ENCODE data around the gene SERGEF. TPM values are rescaled to one million over a fixed set of nuclear protein-coding genes. Genes with fewer than 3 reads are reported as not detected.

Gene SERGEF
- total and polyA plus RNA-seq, 10 of the 15 experiments (the other 5 are each of a cell fraction or from before 2014, with no cell fraction given): 14.6 to 27.8 (median 22.4) TPM

DNA sequence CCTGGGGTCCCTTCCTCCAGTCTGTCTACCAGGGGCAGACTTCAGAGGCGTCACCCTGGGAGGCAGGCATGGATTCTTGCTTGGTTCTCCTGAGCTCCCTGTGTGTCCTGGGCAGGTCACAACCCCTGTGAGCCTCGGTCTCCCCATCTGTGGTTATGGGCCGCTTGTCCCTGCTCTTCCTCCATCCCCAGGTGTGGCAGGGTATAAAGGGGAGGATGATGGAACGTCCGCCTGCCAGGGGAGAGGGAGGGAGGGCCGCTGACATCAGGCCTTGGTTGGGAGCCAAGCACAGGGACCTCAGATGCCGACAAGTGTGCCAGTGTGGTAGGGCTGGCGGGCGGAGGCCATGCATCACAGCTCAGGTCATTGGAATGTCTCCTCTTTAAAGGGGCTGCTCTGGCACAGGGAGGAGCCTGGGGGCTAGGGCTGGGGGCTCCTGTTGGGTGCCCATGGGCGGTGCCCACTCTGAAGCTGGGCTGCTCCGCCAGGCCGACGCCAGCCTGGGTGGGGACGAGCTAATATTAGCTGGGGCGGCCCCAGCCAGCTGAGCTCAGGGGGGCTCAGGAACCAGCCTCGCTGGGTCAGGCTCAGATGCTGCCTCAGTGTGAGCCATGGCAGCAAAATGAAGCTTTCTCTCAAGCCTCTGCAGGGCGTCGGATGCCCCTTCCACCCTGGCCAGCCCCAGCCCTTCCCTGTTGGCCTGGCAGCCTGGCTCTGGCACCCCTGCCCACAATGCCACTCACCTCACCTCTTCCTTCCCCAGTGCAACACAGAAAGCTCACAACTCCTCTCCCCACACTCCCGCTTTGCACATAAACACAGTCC is 265.5 kb downstream of the SERGEF start:
- no TSS peak for BruUV-seq (replicated peaks)
- no peak overlapping the region for H2AFZ ChIP-seq (ENCODE audit: control insufficient read depth, low read depth, low read length)
- ATAC-seq (no peak), DNase-seq (ENCODE audit: low read depth, low spot score) (no peak), FAIRE-seq (no peak)
- H3K4me3 ChIP-seq: no peak overlapping the region
- H3K79me2 ChIP-seq (ENCODE audit: control insufficient read depth, insufficient read depth, low read length): no peaks in the 10 kb centered on the region
- H3K9ac ChIP-seq (ENCODE audit: control insufficient read depth, insufficient read depth, low read length): no peak overlapping the region
- H3K36me3 ChIP-seq (ENCODE audit: control insufficient read depth in 2 of 2, insufficient read depth in 2 of 2, low read length in 1 of 2): no peaks in the 10 kb centered on the region
- CTCF ChIA-PET: interaction anchor here (1.4 to 2.9 kb wide), 2 partner anchors 16 to 232 kb away, joined by 3 to 13 read pairs; no protein-coding TSS in a partner anchor
- no peak overlapping the region for H3K4me2 ChIP-seq (ENCODE audit: control insufficient read depth, insufficient read depth)
- 37% methylated on average over 18 of the region's 19 CpGs for WGBS (ENCODE audit: insufficient coverage, insufficient replicate concordance, low lambda C conversion rate, missing lambda C conversion rate)
- SMC1A ChIA-PET (ENCODE audit: uncharacterized antibody, unreplicated experiment): no interaction called here
- H3K27ac ChIP-seq (ENCODE audit: control insufficient read depth, insufficient read depth): no peak overlapping the region
- POLR2A ChIA-PET: interaction anchor here (0.7 kb wide), 1 partner anchor 231 kb away, joined by 4 read pairs; no protein-coding TSS in a partner anchor
- H4K20me1 ChIP-seq (ENCODE audit: control insufficient read depth, insufficient read depth): no peaks in the 10 kb centered on the region
- no peaks in the 10 kb centered on the region for H3K4me1 ChIP-seq (ENCODE audit: control insufficient read depth, insufficient read depth, low read length)
- intact Hi-C loops (cut with micrococcal nuclease; ENCODE audit: unreplicated experiment): no loop called here
- no peaks in the 10 kb centered on the region for H3K9me3 ChIP-seq (replicated peaks; ENCODE audit: control insufficient read depth, insufficient read depth, low read length)
- RAD21 ChIA-PET (ENCODE audit: unreplicated experiment): no interaction called here
- in situ Hi-C loops (cut with MboI): no loop called here
- H3K27me3 ChIP-seq (replicated peaks in 1 of 2; ENCODE audit: control insufficient read depth in 2 of 2, insufficient read depth in 2 of 2, low read length in 1 of 2): peaks cover 0 to 1% of the 10 kb centered on the region in 2 experiments; a peak in 2 of 4 replicates
- TF ChIP-seq ZNF217 (IDR thresholded peaks at IDR 0.05): no peak
- TF ChIP-seq, protein P1, sequence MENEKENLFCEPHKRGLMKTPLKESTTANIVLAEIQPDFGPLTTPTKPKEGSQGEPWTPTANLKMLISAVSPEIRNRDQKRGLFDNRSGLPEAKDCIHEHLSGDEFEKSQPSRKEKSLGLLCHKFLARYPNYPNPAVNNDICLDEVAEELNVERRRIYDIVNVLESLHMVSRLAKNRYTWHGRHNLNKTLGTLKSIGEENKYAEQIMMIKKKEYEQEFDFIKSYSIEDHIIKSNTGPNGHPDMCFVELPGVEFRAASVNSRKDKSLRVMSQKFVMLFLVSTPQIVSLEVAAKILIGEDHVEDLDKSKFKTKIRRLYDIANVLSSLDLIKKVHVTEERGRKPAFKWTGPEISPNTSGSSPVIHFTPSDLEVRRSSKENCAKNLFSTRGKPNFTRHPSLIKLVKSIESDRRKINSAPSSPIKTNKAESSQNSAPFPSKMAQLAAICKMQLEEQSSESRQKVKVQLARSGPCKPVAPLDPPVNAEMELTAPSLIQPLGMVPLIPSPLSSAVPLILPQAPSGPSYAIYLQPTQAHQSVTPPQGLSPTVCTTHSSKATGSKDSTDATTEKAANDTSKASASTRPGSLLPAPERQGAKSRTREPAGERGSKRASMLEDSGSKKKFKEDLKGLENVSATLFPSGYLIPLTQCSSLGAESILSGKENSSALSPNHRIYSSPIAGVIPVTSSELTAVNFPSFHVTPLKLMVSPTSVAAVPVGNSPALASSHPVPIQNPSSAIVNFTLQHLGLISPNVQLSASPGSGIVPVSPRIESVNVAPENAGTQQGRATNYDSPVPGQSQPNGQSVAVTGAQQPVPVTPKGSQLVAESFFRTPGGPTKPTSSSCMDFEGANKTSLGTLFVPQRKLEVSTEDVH (IDR thresholded peaks at IDR 0.05; ENCODE audit: low read depth, partially characterized antibody): no peak
- TF ChIP-seq, protein P2, sequence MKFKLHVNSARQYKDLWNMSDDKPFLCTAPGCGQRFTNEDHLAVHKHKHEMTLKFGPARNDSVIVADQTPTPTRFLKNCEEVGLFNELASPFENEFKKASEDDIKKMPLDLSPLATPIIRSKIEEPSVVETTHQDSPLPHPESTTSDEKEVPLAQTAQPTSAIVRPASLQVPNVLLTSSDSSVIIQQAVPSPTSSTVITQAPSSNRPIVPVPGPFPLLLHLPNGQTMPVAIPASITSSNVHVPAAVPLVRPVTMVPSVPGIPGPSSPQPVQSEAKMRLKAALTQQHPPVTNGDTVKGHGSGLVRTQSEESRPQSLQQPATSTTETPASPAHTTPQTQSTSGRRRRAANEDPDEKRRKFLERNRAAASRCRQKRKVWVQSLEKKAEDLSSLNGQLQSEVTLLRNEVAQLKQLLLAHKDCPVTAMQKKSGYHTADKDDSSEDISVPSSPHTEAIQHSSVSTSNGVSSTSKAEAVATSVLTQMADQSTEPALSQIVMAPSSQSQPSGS (IDR thresholded peaks at IDR 0.05; ENCODE audit: low read length): no peak
- TF ChIP-seq, protein P3, sequence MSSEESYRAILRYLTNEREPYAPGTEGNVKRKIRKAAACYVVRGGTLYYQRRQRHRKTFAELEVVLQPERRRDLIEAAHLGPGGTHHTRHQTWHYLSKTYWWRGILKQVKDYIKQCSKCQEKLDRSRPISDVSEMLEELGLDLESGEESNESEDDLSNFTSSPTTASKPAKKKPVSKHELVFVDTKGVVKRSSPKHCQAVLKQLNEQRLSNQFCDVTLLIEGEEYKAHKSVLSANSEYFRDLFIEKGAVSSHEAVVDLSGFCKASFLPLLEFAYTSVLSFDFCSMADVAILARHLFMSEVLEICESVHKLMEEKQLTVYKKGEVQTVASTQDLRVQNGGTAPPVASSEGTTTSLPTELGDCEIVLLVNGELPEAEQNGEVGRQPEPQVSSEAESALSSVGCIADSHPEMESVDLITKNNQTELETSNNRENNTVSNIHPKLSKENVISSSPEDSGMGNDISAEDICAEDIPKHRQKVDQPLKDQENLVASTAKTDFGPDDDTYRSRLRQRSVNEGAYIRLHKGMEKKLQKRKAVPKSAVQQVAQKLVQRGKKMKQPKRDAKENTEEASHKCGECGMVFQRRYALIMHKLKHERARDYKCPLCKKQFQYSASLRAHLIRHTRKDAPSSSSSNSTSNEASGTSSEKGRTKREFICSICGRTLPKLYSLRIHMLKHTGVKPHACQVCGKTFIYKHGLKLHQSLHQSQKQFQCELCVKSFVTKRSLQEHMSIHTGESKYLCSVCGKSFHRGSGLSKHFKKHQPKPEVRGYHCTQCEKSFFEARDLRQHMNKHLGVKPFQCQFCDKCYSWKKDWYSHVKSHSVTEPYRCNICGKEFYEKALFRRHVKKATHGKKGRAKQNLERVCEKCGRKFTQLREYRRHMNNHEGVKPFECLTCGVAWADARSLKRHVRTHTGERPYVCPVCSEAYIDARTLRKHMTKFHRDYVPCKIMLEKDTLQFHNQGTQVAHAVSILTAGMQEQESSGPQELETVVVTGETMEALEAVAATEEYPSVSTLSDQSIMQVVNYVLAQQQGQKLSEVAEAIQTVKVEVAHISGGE (CRISPR knock-in tag; IDR thresholded peaks at IDR 0.05): no peak
- TF ChIP-seq RBBP5 (conservative IDR thresholded peaks at IDR 0.05): no peak
- no peak for TF ChIP-seq FOS (IDR thresholded peaks at IDR 0.05; ENCODE audit: borderline replicate concordance, extremely low read depth, insufficient read length)
- TF ChIP-seq EGR1 (IDR thresholded peaks at IDR 0.05; ENCODE audit: borderline replicate concordance in 1 of 2, low read depth in 2 of 2, low read length in 2 of 2): no peak
- TF ChIP-seq POU2F2 (IDR thresholded peaks at IDR 0.05; ENCODE audit: borderline replicate concordance, low read depth, low read length): no peak
- no peak for TF ChIP-seq SREBF2 (IDR thresholded peaks at IDR 0.05; ENCODE audit: low read length)
- TF ChIP-seq, protein P4, sequence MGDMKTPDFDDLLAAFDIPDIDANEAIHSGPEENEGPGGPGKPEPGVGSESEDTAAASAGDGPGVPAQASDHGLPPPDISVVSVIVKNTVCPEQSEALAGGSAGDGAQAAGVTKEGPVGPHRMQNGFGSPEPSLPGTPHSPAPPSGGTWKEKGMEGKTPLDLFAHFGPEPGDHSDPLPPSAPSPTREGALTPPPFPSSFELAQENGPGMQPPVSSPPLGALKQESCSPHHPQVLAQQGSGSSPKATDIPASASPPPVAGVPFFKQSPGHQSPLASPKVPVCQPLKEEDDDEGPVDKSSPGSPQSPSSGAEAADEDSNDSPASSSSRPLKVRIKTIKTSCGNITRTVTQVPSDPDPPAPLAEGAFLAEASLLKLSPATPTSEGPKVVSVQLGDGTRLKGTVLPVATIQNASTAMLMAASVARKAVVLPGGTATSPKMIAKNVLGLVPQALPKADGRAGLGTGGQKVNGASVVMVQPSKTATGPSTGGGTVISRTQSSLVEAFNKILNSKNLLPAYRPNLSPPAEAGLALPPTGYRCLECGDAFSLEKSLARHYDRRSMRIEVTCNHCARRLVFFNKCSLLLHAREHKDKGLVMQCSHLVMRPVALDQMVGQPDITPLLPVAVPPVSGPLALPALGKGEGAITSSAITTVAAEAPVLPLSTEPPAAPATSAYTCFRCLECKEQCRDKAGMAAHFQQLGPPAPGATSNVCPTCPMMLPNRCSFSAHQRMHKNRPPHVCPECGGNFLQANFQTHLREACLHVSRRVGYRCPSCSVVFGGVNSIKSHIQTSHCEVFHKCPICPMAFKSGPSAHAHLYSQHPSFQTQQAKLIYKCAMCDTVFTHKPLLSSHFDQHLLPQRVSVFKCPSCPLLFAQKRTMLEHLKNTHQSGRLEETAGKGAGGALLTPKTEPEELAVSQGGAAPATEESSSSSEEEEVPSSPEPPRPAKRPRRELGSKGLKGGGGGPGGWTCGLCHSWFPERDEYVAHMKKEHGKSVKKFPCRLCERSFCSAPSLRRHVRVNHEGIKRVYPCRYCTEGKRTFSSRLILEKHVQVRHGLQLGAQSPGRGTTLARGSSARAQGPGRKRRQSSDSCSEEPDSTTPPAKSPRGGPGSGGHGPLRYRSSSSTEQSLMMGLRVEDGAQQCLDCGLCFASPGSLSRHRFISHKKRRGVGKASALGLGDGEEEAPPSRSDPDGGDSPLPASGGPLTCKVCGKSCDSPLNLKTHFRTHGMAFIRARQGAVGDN (IDR thresholded peaks at IDR 0.05): no peak
- TF ChIP-seq DPF2 (IDR thresholded peaks at IDR 0.05): no peak
